GM19239 (cell line): ENCODE measurements around the gene ARHGAP8.
A peak's percentile ranks its signal among the peaks of the same experiment; 100 is the strongest.
"Not testable (repeated sequence)": the region's sequence is repeated elsewhere in the genome, so short reads cannot be mapped to it uniquely, and the experiment has no call there.

Experiments
- DNase-seq: peaks from one replicate; pipeline ENCODE4 v3.0.0; 2011; ENCODE audit warnings: low spot score; ENCODE audit not compliant: insufficient read length
- FAIRE-seq: peaks from 2 replicates; lab custom pipeline; 2011; peaks lifted over from hg19 to GRCh38; lab: Jason Lieb, UNC

Gene ARHGAP8

DNA sequence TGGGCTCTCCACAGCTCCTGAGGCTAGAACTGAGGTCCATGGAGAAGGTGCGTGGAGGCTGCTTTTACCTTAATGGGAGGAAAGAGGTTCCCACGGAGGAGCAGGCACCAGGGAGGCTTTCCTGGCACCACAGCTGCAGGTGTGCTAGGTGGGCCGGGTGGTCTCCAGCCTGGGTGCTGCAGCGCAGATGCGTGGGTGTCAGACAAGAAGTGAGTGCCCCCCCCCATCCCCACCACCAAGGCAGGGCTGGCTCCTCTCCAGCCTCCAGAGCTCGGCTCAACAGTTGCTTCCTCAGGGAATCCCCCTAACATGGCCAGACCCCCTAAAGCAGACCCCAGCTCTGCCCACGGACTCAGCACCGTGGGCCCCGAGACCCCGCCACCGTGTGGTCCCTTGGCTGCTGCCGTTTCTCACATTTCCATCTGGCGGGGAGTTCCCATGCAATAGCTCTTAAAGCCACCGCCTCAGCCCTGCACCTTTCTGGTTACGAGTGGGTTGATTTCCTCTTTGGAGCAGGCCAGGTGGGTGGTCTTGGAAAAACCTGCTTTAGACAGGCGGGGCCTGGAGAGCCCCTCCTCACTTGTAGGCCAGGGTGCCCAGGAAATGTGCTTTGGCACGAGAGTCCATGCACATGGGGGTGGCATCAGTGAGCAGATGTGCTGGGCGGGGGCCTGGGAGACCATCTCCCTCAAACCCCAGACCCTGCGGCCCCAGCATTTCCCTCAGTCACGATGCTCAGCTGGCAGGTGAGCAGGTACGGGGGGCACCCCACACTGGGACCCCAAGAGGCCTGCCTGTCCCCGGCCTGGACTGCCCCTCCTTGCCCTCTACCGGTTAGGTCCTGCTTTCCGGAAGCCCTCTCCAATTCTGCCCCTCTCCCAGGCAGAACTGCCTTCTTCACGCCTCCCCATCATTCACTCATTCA is 93.7 kb downstream of the ARHGAP8 start:
- FAIRE-seq (no peak), DNase-seq (no peak)

DNA sequence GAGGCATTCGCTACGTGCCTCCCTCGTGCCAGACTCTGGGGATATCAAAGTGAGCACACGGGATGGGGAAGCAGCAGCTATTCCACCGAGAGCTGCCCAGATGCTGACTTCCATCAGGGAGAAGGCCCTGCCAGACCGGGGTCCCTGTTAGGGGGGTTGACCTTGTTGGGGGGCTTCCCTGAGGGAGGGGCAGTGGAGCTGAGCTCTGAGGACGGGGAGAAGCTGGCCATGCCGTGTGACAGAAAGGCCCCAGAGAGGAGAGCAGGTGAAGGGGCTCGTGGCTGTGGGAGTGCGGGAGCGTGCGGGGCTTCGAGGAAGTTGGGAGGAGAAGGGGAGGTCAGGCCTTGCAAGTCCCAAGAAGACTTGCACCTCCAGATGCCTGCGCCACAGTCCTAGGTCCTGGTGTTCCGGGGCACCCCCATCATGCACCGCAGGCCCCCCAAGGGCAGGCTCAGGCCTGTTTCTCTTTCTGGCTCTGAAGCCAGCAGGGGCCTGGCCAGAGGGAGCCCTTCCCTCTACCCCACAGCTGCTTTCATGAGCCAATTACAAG is 94.4 kb downstream of the ARHGAP8 start:
- DNase-seq, result no peak
- no peak for FAIRE-seq

DNA sequence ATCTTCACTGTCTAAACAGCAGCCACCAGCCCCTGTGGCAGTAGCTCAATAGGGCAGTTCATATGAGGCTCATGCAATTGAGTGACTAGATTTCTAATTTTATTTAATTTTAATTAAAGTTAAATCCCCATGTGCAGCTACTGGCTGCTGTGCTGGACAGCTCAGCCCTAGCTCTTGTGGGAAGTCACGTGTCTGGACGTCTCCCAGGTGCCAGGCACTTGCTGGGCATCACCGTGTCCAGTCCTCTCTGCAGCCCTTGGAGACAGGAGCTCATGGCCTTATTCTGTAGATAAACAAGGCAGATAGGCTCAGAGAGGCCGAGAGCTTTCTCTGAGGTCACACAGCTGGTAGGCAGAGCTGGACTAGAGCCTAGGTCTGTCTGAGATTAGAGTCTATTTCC is 95.0 kb downstream of the ARHGAP8 start:
- DNase-seq (no peak), FAIRE-seq (no peak)

DNA sequence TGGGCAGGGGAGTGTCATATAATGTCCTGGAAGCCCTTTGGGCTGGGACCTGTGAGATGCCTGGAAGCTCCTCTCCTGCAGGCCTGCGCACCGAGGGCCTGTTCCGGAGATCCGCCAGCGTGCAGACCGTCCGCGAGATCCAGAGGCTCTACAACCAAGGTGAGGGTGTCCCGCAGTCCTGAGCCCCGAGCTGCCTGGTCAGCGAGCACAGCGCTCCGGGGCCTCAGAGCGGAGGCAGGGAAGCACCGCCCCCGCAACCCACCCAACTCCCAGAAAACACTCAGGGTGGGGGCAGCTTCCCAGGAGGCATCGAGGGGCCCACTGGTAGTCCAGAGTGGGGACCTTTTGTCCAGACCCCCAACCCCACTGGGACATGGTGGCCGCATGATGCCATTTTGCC is 95.5 kb downstream of the ARHGAP8 start:
- DNase-seq (no peak), FAIRE-seq (no peak)

DNA sequence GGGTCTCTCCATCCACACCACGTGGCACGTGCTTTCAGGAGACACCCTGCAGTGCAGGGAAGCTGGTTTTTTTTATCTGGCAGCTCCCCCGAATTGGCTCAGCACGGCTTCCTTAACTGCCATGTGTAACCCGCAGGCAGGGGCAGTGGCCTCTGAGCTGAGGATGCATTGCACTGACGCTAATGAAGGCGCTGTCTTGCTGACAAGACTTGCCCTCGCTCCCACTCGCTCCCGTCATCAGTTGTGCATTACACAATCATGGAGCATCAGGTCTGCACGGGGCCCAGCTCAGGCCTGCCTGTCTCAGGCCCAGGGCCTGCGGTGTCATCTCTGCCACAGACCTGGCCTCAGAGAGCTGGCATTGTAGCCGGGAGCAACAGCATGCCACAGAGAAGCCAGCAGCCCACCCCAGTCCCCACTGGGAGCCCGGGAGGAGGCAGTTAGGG is 95.9 kb downstream of the ARHGAP8 start:
- DNase-seq, result no peak
- FAIRE-seq, result no peak

DNA sequence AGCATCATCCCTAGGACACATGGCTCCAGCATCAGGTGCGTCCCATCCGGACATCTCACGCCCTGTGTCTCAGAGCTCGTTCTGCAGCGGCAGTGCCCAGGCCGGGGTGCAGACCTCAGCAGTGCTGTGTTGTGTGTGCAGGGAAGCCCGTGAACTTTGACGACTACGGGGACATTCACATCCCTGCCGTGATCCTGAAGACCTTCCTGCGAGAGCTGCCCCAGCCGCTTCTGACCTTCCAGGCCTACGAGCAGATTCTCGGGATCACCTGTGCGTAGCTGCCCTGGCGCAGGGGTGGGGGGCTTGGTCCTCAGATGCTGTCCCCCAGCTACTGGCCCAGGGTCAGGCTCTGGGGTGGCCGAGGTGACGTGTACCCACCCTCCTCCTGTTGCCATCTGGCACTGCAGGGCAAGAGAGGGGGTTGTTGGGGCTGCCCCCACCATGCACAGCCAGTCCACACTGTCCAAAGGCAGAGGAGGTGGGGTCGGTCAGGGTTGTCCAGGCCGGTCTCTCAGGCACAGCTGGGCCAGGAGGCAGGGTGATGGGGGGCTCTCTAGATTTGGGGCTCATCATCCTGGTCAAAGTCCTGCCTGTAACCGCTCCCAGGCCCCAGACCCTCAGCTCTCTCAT is 96.5 kb downstream of the ARHGAP8 start:
- FAIRE-seq (no peak), DNase-seq (no peak)

DNA sequence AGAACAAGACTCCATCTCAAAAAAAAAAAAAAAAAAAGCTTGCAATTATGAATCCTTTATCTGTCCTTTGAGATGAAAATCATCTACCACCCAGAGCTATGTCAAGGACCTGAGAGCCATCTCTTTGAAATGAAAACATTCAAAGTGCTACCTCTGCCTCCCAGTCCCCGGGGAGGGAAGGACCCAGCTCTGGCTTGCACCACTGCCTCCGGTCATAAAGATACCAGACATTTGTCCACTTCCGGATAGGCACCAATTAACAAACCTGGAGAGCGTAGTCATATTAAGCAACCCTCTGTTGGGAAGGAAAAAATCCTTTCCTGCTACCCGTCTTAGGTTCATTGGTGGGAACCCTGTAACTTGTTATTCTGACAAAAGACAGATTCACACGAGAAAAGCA is 98.6 kb downstream of the ARHGAP8 start:
- FAIRE-seq (no peak), DNase-seq (no peak)

DNA sequence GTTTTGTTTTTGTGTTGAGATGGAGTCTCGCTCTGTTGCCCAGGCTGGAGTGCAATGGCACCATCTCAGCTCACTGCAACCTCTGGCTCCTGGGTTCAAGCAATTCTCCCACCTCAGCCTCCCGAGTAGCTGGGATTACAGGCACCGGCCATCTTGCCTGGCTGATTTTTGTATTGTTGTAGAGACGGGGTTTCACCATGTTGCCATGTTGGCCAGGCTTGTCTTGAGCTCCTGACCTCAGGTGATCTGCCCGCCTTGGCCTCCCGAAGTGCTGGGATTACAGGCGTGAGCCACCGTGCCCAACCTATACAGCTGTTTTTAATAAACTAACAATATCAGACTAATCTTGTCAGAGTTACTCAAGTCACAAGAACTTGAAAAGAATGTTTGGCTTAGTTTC is 102.3 kb downstream of the ARHGAP8 start:
- not testable (repeated sequence) for DNase-seq, FAIRE-seq

DNA sequence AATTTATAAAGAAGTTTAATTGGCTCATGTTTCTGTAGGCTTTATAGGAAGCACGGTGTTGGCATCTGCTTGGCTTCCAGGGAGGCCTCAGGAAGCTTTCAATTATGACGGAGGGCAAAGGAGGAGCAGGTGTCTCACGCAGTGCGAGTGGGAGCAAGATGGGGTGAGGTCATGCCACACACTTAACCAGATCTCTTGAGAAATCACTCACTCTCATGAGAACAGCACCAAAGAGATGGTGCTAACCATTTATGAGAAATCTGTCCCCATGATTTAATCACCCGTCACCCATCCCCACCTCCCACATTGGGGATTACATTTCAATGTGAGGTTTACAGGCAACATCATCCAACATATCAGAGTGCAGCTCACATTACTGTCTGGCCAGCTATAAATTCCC is 103.5 kb downstream of the ARHGAP8 start:
- DNase-seq (no peak), FAIRE-seq (no peak)

DNA sequence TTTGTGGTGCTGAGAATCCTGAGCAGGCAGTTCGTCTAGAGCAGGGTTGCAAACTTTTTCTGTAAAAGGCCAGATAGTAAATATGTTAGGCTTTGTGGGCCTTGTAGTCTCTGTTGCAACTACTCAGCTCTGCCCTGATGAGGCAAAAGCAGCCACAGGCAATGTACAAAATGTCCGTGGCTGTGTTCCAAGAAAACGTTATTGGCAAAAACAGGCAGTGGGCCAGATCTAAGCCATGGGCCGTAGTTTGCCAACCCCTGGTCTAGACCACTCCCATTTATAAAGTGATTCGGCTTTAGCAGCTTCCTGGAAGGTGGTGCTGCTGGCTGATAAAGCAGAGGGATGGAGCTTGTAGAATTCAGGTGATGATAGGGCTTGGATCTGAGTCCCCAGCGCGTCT is 106.4 kb downstream of the ARHGAP8 start:
- not testable (repeated sequence) for DNase-seq
- FAIRE-seq, result peak; percentile 8

DNA sequence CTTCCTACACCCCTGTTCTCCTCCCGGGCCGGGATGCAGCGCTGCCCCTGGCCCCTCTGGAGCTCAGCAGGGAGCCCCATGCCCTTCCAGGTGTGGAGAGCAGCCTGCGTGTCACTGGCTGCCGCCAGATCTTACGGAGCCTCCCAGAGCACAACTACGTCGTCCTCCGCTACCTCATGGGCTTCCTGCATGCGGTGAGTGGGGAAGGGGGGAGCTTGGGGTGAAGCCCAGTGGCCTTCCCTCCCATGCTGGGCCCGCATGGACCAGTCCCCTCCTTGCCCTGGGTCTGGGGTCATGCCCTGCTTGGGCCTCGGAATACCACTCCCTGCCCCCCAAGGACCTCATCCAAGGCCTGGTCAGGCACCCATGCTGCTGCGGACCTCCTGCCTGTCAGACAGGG is 107.3 kb downstream of the ARHGAP8 start:
- DNase-seq (no peak), FAIRE-seq (no peak)

DNA sequence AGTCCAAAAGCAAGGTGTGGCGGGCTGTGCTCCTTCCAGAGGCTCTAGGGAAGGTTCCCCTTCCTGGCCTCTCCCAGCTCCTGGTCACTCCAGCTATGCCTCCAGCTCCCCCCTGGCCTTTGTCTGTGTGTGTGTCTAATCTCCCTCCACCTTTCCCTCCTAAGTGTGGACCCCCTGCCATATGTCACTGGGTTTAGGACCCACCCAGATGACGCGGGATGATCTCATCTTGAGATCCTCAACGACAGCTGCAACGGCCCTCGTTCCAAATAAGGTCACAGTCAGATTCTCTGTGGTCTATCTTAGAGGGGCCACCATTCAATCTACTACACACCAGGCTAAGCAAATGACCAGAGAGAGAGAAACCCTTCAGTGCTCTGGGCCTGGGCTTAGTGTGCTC is 107.9 kb downstream of the ARHGAP8 start:
- no peak for FAIRE-seq

DNA sequence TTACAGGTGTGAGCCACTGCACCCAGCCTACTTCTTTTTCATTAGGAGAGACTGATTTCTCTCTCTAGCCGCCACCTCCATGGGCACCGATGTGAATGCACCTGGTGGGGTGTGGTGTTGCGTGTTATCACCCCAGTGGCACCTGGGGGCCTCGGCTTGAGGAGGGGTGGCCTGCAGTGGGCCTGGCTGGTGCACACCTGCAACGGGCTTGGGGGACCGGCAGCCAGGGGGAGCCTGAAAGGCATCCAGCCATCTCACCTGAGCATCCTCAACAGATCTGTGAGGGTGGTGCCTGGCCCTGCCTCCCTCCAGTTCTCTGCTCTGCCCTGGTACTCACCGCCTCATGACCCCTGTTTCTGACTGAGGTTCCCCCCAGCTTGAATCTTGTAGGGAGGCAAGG is 108.9 kb downstream of the ARHGAP8 start:
- DNase-seq, result no peak
- no peak for FAIRE-seq

More for the DNA sequence above, 107.9 kb downstream of the ARHGAP8 start:
- DNase-seq, result no peak

DNA sequence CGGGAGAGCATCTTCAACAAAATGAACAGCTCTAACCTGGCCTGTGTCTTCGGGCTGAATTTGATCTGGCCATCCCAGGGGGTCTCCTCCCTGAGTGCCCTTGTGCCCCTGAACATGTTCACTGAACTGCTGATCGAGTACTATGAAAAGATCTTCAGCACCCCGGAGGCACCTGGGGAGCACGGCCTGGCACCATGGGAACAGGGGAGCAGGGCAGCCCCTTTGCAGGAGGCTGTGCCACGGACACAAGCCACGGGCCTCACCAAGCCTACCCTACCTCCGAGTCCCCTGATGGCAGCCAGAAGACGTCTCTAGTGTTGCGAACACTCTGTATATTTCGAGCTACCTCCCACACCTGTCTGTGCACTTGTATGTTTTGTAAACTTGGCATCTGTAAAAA is 109.9 kb downstream of the ARHGAP8 start:
- FAIRE-seq (no peak), DNase-seq (no peak)

DNA sequence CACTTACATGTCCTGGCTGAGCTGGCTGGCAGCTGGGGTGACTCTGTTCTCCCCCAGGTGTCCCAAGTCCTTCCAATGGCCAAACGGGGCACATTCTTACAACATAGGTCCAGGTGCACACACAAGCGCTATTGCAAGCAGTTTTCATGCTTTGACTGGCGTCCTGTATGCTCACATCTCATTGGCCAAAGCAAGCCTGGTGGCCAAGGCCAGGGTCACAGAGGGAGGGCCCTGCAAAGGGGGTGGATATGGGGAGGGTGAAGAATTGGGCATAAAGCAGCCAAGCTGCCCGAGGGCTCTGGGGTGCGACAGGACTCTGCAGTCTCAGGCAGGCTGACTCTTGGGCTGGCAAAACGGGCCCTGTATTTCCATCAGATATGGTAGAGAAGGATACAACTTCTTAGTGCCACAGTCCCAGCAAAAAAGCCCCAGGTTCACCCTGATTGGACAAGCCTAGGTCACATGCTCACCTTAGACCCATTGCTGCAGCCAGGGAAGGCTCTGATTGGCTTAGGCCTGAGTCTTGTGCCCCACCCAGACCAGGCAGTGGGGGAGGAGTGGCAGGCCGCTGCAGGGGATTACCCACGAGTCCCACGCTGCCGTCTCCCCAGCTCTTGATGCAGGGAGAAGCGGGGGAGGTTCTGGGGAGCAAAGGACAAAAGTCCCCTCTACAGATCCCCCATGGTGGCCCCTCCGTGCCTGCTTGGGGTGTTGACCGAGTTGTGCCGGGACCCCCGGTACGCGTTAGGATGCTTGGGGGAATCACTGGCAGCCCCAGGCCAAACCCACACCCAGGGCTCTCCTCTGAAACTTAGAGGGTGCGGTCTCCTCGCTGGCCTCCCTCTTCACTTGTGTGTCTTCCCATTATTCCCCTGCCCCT is 110.8 kb downstream of the ARHGAP8 start:
- DNase-seq (no peak), FAIRE-seq (no peak)

DNA sequence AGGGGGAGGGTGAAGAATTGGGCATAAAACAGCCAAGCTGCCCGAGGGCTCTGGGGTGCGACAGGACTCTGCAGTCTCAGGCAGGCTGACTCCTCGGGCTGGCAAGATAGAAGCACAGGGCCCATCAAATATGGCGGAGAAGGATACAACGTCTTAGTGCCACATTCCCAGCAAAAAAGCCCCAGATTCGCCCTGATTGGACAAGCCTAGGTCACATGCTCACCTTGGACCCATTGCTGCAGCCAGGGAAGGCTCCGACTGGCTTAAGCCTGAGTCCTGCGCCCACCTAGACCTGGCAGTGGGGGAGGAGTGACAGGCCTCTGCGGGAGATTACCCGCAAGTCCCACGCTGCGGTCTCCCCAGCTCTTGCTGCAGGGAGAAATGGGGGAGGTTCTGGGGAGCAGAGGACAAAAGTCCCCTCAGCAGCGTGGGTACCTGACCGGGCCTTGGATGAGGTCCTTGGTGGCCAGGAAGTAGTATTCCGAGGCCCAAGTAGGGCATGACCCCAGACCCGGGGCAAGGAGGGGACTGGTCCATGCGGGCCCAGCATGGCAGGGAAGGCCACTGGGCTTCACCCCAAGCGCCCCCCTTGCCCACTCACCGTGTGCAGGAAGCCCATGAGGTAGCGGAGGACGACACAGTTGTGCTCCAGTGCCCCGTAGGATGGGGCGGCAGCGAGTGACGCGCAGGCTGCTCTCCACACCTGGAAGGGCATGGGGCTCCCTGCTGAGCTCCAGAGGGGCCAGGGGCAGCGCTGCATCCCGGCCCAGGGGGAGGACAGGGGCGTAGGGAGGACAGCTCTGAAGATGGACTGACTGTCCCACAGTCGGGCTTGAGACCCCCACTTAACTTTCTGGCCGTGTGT is 113.0 kb downstream of the ARHGAP8 start:
- no peak for FAIRE-seq
- no peak for DNase-seq

DNA sequence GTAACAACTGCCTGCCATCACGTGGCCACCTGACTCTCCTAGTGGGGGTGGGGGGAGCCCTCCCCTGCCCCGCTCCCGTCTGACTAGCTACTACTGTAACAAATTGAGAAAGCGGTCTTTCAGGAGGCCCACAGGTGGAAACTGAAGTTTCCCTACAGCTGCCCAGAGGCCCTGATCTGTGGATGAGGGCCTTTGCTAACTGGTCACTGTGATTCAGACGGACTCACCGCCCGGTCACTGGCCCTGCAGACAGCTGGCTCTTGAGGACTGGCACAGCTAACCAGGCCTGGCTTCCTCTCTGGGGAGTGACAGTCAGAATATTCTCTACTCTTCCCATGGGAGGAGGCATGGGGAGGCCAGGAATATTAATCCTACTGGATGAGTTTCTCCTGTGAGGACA is 116.8 kb downstream of the ARHGAP8 start:
- DNase-seq (no peak), FAIRE-seq (no peak)

DNA sequence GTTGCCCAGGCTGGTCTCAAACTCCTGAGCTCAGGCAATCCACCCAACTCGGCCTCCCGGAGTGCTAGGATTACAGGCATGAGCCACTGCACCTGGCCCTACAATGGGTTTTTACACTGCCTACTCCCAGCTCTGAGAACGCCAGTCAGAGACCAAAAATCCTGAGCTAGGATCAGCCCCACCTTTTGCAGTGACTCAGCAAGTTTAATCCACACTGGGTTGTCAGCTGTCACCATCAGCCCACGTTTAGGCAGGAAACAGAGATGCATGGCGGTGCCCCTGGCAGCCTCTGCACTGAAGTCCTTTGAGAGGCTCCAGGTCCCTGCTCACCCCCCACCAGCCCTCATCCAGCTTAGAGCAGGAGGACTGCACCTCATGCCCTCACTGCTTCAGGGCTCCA is 117.6 kb downstream of the ARHGAP8 start:
- no peak for FAIRE-seq
- DNase-seq, result no peak

DNA sequence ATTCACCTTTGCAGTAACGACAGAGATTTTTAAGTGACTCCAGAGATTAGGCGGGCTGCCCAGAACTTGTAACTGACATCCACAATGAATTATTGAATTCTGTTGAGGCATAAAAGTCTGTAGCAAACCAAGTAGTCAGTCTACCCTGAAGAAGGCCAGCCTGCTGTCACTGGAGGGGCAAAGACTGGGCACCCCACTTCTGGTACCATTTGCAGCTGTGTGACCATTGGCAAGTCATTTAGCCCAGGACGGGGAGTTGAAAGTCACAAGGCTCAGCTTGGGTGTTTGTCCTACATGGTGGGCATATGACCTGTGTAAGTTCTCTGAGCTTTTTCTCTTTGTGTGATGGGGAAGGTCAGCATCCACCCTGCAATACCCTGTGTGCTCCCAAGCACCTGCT is 119.4 kb downstream of the ARHGAP8 start:
- DNase-seq, result no peak
- no peak for FAIRE-seq
